GM12878 (cell line): ENCODE measurements around the gene KRT72. TPM values are rescaled to one million over a fixed set of nuclear protein-coding genes. Genes with fewer than 3 reads are reported as not detected.

ENCODE experiments used
- ATAC-seq: fragments of 200-7000 bp; cut with Tn5 transposase; 3 replicates; pipeline ENCODE4 v1.9.1; 2020; ENCODE audit warnings: mild to moderate bottlenecking, moderate library complexity
- BruUV-seq: library from RNA; stranded (reverse); fragments of 400-500 nt; replicated peaks from 2 replicates; lab custom pipeline; 2021; lab: Mats Ljungman, UMichigan
- CTCF ChIA-PET: fragments of 300-600 bp; sonication (Branson Sonifier 250); formaldehyde crosslinking; extraction: SDS; loops from one replicate; lab custom pipeline; 2021; ENCODE audit warnings: inconsistent platforms; lab: Yijun Ruan, JAX
- POLR2A ChIA-PET: fragments of 350-600 bp; formaldehyde crosslinking; extraction: SDS; loops from one replicate; lab custom pipeline; 2021; ENCODE audit warnings: inconsistent platforms; lab: Charles Lee
- RAD21 ChIA-PET: fragments of 300-600 bp; sonication (Branson Sonifier 250); formaldehyde crosslinking; loops from one replicate; lab custom pipeline; 2023; ENCODE audit warnings: antibody characterized with exemption; ENCODE audit not compliant: unreplicated experiment; lab: Charles Lee
- SMC1A ChIA-PET: fragments of 300-600 bp; sonication (Branson Sonifier 250); formaldehyde crosslinking; loops from one replicate; lab custom pipeline; 2023; ENCODE audit not compliant: unreplicated experiment, uncharacterized antibody; lab: Charles Lee
- DNase-seq: peaks from one replicate; pipeline ENCODE4 v3.0.0-alpha.2; 2011; ENCODE audit warnings: low read depth, low spot score
- FAIRE-seq: peaks from 3 replicates; lab custom pipeline; 2011; peaks lifted over from hg19 to GRCh38; lab: Jason Lieb, UNC
- H2AFZ ChIP-seq: 2 replicates; pipeline ENCODE4 v1.6.0; 2011; ENCODE audit warnings: low read depth, low read length, control low read depth; ENCODE audit not compliant: control insufficient read depth
- H3K27ac ChIP-seq: 2 replicates; pipeline ENCODE4 v1.5.1; 2011; ENCODE audit warnings: control low read depth; ENCODE audit not compliant: control insufficient read depth, insufficient read depth
- H3K27me3 ChIP-seq, 2 experiments: replicated peaks in 1 of 2; 2 replicates each; pipeline versions ENCODE4 v1.6.0 to v1.6.1; 2011; ENCODE audit warnings: low read length in 1 of 2; ENCODE audit not compliant: control insufficient read depth in 2 of 2, insufficient read depth in 2 of 2
- H3K36me3 ChIP-seq, 2 experiments: 2 replicates each; pipeline ENCODE4 v1.5.1; 2011; ENCODE audit warnings: low read length in 1 of 2; ENCODE audit not compliant: control insufficient read depth in 2 of 2, insufficient read depth in 2 of 2
- H3K4me1 ChIP-seq: 2 replicates; pipeline ENCODE4 v1.6.1; 2011; ENCODE audit warnings: mild to moderate bottlenecking, low read length, moderate library complexity, mixed read lengths; ENCODE audit not compliant: control insufficient read depth, insufficient read depth
- H3K4me2 ChIP-seq: 2 replicates; pipeline ENCODE4 v1.6.0; 2011; ENCODE audit warnings: control low read depth; ENCODE audit not compliant: control insufficient read depth, insufficient read depth
- H3K4me3 ChIP-seq: fragments of 200-600 bp; sonication (generic); 2 replicates; pipeline ENCODE4 v1.5.1; 2016
- H3K79me2 ChIP-seq: 2 replicates; pipeline ENCODE4 v1.6.0; 2011; ENCODE audit warnings: low read length; ENCODE audit not compliant: control insufficient read depth, insufficient read depth
- H3K9ac ChIP-seq: 2 replicates; pipeline ENCODE4 v1.8.0; 2011; ENCODE audit warnings: low read length, control low read depth, mixed read lengths; ENCODE audit not compliant: control insufficient read depth, insufficient read depth
- H3K9me3 ChIP-seq: replicated peaks from 3 replicates; pipeline ENCODE4 v1.5.1; 2011; ENCODE audit warnings: mild to moderate bottlenecking, low read length; ENCODE audit not compliant: control insufficient read depth, insufficient read depth
- H4K20me1 ChIP-seq: 2 replicates; pipeline ENCODE4 v1.6.0; 2011; ENCODE audit not compliant: control insufficient read depth, insufficient read depth
- FOXM1 ChIP-seq: IDR thresholded peaks from 2 replicates; pipeline ENCODE4 v1.6.1; 2012; ENCODE audit warnings: low read depth, mild to moderate bottlenecking, inconsistent platforms, low read length, moderate library complexity
- MEF2B ChIP-seq: fragments of 450-650 bp; IDR thresholded peaks from 2 replicates; pipeline ENCODE4 v1.6.1; 2018; ENCODE audit warnings: mild to moderate bottlenecking, moderate library complexity; ENCODE audit not compliant: partially characterized antibody, poor library complexity, severe bottlenecking
- NBN ChIP-seq: fragments of 450-650 bp; IDR thresholded peaks from 2 replicates; pipeline ENCODE4 v1.6.1; 2016
- NR2F1 ChIP-seq: fragments of 450-650 bp; conservative IDR thresholded peaks from 2 replicates; pipeline ENCODE4 v1.6.1; 2017; ENCODE audit warnings: mild to moderate bottlenecking
- POU2F2 ChIP-seq: IDR thresholded peaks from 3 replicates; pipeline ENCODE4 v1.6.1; 2011; ENCODE audit warnings: low read depth, mild to moderate bottlenecking, low read length, borderline replicate concordance
- SIN3A ChIP-seq: IDR thresholded peaks from 2 replicates; pipeline ENCODE4 v1.6.1; 2012; ENCODE audit warnings: low read depth, low read length, improper control_type of control experiment
- SP1 ChIP-seq: IDR thresholded peaks from one replicate; pipeline ENCODE4 v1.6.1; 2011; ENCODE audit warnings: low read depth, low read length
- SPI1 ChIP-seq: IDR thresholded peaks from 2 replicates; pipeline ENCODE4 v1.6.1; 2011; ENCODE audit warnings: low read depth, mild to moderate bottlenecking, low read length, moderate library complexity, borderline replicate concordance; ENCODE audit not compliant: insufficient read depth
- STAT1 ChIP-seq: fragments of 450-650 bp; conservative IDR thresholded peaks from 2 replicates; pipeline ENCODE4 v1.6.1; 2014; ENCODE audit warnings: antibody characterized with exemption, mild to moderate bottlenecking
- TAF1 ChIP-seq: IDR thresholded peaks from 2 replicates; pipeline ENCODE4 v1.6.1; 2011; ENCODE audit warnings: mild to moderate bottlenecking, low read depth, low read length, borderline replicate concordance
- TCF7 ChIP-seq: IDR thresholded peaks from 2 replicates; pipeline ENCODE4 v1.6.1; 2014; ENCODE audit warnings: antibody characterized with exemption, borderline replicate concordance
- whole genome bisulfite sequencing: methylation state at CpG from one replicate; pipeline ENCODE4 v1.1.6; 2016; ENCODE audit warnings: low lambda C conversion rate; ENCODE audit not compliant: insufficient replicate concordance, insufficient coverage; ENCODE audit errors: missing lambda C conversion rate; 5-methylcytosine and 5-hydroxymethylcytosine counted together
- in situ Hi-C: fragments of 300-500 bp; cut with MboI; formaldehyde crosslinking; loops from 9 replicates; pipeline ENCODE4 v1.14.3; 2018; ENCODE audit warnings: mixed read lengths
- intact Hi-C: fragments of 100-400 bp; cut with micrococcal nuclease; formaldehyde crosslinking; loops from one replicate; pipeline ENCODE4 v1.14.2; 2022; ENCODE audit not compliant: unreplicated experiment
- polyA plus RNA-seq, 11 experiments: library from polyadenylated mRNA; depleted of rRNA in 4 of 11; unstranded in 6 of 11; stranded (reverse) in 5 of 11; fragments of >200 nt; fragmentation: Nextera tagmentation in 4 of 11; fragmentation: Illumina TruSeq in 1 of 11; extraction: Ambion mirVana in 4 of 11; extraction: Trizol in 1 of 11; gene quantifications; 1 replicate in 1 of 11; 2 replicates in 10 of 11; pipeline versions ENCODE4 v1.2.1 to v1.2.3, GENCODE V29; 2011 to 2016; ENCODE audit warnings: inconsistent platforms in 2 of 11, missing spikeins in 2 of 11, low read depth in 1 of 11
- total RNA-seq, 4 experiments: library from RNA; depleted of rRNA in 3 of 4; stranded (reverse); fragments of >200 nt in 3 of 4; fragmentation: Illumina TruSeq in 1 of 4; extraction: Trizol in 1 of 4; gene quantifications; 2 replicates each; pipeline versions ENCODE4 v1.2.1 to v1.2.3, GENCODE V29; 2013 to 2021
- TF ChIP-seq, protein P1 (sequence below): IDR thresholded peaks from 2 replicates; pipeline ENCODE4 v1.6.1; 2011; ENCODE audit warnings: borderline replicate concordance, low read depth, mild to moderate bottlenecking, moderate library complexity, low read length; ENCODE audit not compliant: insufficient read depth, poor library complexity, severe bottlenecking

KRT72 gene
- total and polyA plus RNA-seq, 10 of the 15 experiments (the other 5 are each of a cell fraction or from before 2014, with no cell fraction given), result not detected

DNA sequence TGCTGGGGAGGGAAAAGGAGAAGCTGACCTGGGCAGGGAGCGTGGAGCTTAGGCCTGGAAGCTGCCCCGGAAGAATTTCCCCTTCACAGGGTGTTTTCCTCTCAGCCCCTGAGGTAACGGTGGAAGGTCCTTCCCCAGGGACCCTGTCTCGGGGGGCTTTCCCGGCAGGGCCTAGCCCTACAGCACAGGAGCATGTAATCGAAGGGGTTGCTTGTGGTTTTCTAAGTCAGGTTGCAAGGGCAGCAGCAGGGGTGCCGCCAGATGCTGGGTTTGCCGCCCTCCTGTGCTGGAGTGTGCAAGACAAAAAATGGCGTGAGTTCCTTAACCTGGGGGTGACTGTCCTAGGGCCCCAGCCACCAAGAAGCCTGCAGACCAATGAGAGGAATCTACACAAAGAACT, 26.0 kb downstream of the KRT72 start:
- H3K79me2 ChIP-seq, result no peaks in the 10 kb centered on the region
- H3K4me3 ChIP-seq, result no peak overlapping the region
- SMC1A ChIA-PET, result no interaction called here
- in situ Hi-C loops, result no loop called here
- no peak for TF ChIP-seq SPI1
- peak; percentile 39 for TF ChIP-seq MEF2B
- no peak for TF ChIP-seq POU2F2
- TF ChIP-seq, all 136 proteins: peak for 1
- FAIRE-seq (no peak), DNase-seq (no peak), ATAC-seq (no peak; the same call in 2 of the 3 replicates)
- H3K4me1 ChIP-seq, result no peaks in the 10 kb centered on the region
- intact Hi-C loops, result no loop called here
- WGBS, result 8% methylated on average over 9 of the region's 9 CpGs
- RAD21 ChIA-PET, result interaction anchor here (0.6 kb wide), 1 partner anchor 373 kb away, joined by 3 read pairs; the partner anchor contains the start of gene KRT18
- POLR2A ChIA-PET, result no interaction called here
- CTCF ChIA-PET, result interaction anchor here (1.2 kb wide), 1 partner anchor 9 kb away, joined by 3 read pairs; no protein-coding TSS in a partner anchor
- BruUV-seq, result no TSS peak
- no peaks in the 10 kb centered on the region for H3K36me3 ChIP-seq
- H3K4me2 ChIP-seq, result no peak overlapping the region
- no peak overlapping the region for H2AFZ ChIP-seq
- H3K9me3 ChIP-seq, result no peaks in the 10 kb centered on the region
- H3K27ac ChIP-seq, result no peak overlapping the region
- peaks cover 8 to 15% of the 10 kb centered on the region in 2 experiments for H3K27me3 ChIP-seq
- H3K9ac ChIP-seq, result no peak overlapping the region
- peaks cover 4% of the 10 kb centered on the region; the same call in 1 of the 2 replicates for H4K20me1 ChIP-seq

DNA sequence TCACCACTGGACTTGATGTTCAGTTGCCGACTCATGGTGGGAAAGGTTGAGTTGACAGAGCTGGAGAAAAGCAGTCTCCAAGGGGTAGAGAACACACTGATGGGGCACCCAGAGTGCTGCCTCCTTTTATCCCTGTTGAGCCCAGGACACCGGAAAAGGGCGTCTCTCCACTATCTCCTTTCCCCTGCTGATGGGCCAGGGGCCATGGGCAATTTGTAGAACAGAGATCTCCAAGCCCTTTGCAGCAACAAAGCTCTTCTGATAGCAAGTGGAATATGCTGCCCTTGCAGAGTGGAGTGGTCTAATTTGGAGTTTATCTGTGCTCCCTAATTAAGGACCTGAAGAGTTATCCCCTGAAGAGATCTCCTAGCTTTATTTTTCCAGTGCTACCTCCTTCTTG, 27.5 kb downstream of the KRT72 start, which contains the start of gene KRT74:
KRT74 (minus strand) TSS at position 101 of the 400 bp plus-strand sequence; CDS start at position 35, 66 bp downstream.
- Histone ChIP-seq H3K27me3 (peaks cover 6 to 15% of the 10 kb centered on the region in 2 experiments), H3K4me2 (no peak within 1 kb of the TSS), H3K9me3 (no peaks in the 10 kb centered on the region), H3K36me3 (no peaks in the 10 kb centered on the region), H3K4me3 (no peak within 1 kb of the TSS)
- intact Hi-C loops, result no loop called here
- TF ChIP-seq NR2F1 (no peak), TCF7 (no peak), TAF1 (no peak), SP1 (no peak), SIN3A (no peak), FOXM1 (no peak), STAT1 (no peak), NBN (no peak)
- TF ChIP-seq, protein P1, sequence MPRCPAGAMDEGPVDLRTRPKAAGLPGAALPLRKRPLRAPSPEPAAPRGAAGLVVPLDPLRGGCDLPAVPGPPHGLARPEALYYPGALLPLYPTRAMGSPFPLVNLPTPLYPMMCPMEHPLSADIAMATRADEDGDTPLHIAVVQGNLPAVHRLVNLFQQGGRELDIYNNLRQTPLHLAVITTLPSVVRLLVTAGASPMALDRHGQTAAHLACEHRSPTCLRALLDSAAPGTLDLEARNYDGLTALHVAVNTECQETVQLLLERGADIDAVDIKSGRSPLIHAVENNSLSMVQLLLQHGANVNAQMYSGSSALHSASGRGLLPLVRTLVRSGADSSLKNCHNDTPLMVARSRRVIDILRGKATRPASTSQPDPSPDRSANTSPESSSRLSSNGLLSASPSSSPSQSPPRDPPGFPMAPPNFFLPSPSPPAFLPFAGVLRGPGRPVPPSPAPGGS, result no peak
- TF ChIP-seq, all 136 proteins: peak for 0
- ATAC-seq (no peak), DNase-seq (no peak), FAIRE-seq (no peak)
- in situ Hi-C loops, result no loop called here
- ChIA-PET RAD21 (no interaction called here), SMC1A (no interaction called here), POLR2A (no interaction called here), CTCF (no interaction called here)
- no TSS peak for BruUV-seq
- no peak within 1 kb of the TSS for H2AFZ ChIP-seq
- H3K27ac ChIP-seq, result no peak within 1 kb of the TSS
- WGBS, result 44% methylated on average over 3 of the region's 3 CpGs
- H4K20me1 ChIP-seq, result peaks cover 6% of the 10 kb centered on the region; the same call in 1 of the 2 replicates
- no peaks in the 10 kb centered on the region for H3K79me2 ChIP-seq
- H3K4me1 ChIP-seq, result no peaks in the 10 kb centered on the region
- no peak within 1 kb of the TSS for H3K9ac ChIP-seq
